Ishikawa (cell line): ENCODE data around the gene CDR2.

ENCODE experiments used
- CEBPB ChIP-seq: IDR thresholded peaks from 2 replicates; pipeline ENCODE4 v1.6.1; 2012
- CREB1 ChIP-seq: IDR thresholded peaks from 2 replicates; pipeline ENCODE4 v1.6.1; 2012; ENCODE audit warnings: low read depth
- EGR1 ChIP-seq: IDR thresholded peaks from 2 replicates; pipeline ENCODE4 v1.6.1; 2012
- EP300 ChIP-seq: IDR thresholded peaks from 2 replicates; pipeline ENCODE4 v1.6.1; 2012; ENCODE audit warnings: borderline replicate concordance
- FOXM1 ChIP-seq: IDR thresholded peaks from 2 replicates; pipeline ENCODE4 v1.6.1; 2012; ENCODE audit warnings: low read depth, borderline replicate concordance
- NFIC ChIP-seq: IDR thresholded peaks from 2 replicates; pipeline ENCODE4 v1.6.1; 2012
- RAD21 ChIP-seq: IDR thresholded peaks from 2 replicates; pipeline ENCODE4 v1.6.1; 2012; ENCODE audit warnings: low read depth
- TAF1 ChIP-seq: IDR thresholded peaks from 2 replicates; pipeline ENCODE4 v1.6.1; 2012; ENCODE audit warnings: low read depth, mild to moderate bottlenecking
- TCF12 ChIP-seq: IDR thresholded peaks from 2 replicates; pipeline ENCODE4 v1.6.1; 2012; ENCODE audit warnings: low read depth
- TEAD4 ChIP-seq: IDR thresholded peaks from 2 replicates; pipeline ENCODE4 v1.6.1; 2012
- YY1 ChIP-seq: IDR thresholded peaks from 2 replicates; pipeline ENCODE4 v1.6.1; 2012; ENCODE audit warnings: low read depth
- ZBTB7A ChIP-seq: IDR thresholded peaks from 2 replicates; pipeline ENCODE4 v1.6.1; 2012; ENCODE audit warnings: low read depth
- TF ChIP-seq, protein P1 (sequence below): IDR thresholded peaks from 2 replicates; pipeline ENCODE4 v1.6.1; 2012
- TF ChIP-seq, protein P2 (sequence below): IDR thresholded peaks from 2 replicates; pipeline ENCODE4 v1.6.1; 2012
- TF ChIP-seq, protein P3 (sequence below): IDR thresholded peaks from 2 replicates; pipeline ENCODE4 v1.6.1; 2012; ENCODE audit warnings: low read depth, mild to moderate bottlenecking

The CDR2 gene

DNA sequence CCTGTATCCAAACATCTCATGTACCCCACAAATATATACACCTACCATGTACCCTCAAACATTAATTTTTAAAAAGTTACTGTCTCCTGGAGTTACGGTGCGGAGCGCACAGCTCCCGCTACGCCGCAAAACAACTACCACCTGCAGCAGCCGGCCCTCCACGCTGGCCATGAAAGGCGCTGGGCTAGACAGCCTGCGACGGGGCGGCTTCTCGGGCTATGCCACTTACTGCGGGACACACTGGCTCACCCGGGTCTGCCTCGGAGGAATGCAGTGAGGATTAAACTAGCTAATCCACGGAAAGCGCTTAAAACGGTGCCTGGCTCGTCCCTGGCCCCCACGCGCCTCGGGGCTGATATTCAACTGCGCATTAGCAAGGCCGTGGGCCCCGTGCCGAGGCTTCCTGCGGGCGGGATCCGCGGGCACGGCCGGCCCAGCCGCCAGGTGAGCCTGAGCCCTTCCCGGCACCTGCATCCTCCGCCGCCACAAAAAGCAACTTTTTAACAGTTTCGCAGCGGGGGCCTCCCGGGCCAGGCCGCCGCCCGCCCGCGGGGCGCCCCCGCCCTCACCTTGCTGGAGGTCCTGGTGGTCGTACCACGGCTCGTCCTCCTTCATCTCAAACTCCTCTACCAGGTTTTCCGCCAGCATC, 633 bp downstream of the CDR2 start:
- no peak for TF ChIP-seq EP300
- TF ChIP-seq, protein P1, sequence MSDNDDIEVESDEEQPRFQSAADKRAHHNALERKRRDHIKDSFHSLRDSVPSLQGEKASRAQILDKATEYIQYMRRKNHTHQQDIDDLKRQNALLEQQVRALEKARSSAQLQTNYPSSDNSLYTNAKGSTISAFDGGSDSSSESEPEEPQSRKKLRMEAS, result peak; percentile 62; the same call in 1 of the 2 replicates

DNA sequence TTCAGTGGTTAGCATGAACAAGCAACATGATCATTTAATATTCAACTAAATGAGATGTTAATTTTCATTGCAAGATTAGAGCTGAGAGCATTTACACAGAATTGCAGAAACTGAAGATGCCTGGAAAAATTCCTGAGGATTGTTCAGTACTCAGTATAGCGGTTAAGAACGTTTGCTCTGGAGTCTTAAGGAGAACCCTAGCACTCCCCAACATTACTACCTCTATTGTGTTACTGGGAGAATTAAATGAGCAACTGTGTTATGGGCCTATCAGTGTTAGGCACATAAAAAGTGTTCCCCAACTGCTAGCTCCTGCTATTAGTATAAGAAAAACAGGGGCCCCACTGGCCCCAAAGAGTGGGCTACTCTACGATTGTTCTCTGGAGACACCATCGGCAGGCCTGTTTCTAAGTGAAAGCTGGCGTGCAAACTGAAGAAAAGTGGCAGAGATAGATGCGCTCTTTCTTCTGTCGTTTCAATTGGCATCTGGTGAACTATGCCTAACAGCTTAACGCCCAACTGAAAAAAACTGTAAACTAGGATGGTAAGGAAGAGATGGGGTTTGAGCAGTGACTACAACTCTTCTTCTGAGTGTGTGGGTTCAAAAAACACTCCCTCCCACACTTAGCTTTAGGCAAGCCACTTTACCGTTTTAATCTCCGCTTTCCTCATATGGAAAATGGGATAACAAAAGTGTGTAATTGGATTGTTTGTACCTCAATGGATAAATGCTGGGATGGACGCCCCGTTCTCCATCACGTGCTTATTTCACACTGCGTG, 1.3 kb downstream of the CDR2 start:
- TF ChIP-seq, protein P2, sequence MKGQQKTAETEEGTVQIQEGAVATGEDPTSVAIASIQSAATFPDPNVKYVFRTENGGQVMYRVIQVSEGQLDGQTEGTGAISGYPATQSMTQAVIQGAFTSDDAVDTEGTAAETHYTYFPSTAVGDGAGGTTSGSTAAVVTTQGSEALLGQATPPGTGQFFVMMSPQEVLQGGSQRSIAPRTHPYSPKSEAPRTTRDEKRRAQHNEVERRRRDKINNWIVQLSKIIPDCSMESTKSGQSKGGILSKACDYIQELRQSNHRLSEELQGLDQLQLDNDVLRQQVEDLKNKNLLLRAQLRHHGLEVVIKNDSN, result no peak
- no peak for TF ChIP-seq RAD21
- no peak for TF ChIP-seq TCF12
- no peak for TF ChIP-seq CEBPB
- no peak for TF ChIP-seq CREB1
- no peak for TF ChIP-seq EGR1
- TF ChIP-seq TAF1, result no peak
- TF ChIP-seq ZBTB7A, result no peak
- TF ChIP-seq, protein P1, result no peak
- no peak for TF ChIP-seq YY1
- no peak for TF ChIP-seq FOXM1
- TF ChIP-seq TEAD4, result no peak
- TF ChIP-seq EP300, result no peak
- no peak for TF ChIP-seq NFIC
- TF ChIP-seq, protein P3, sequence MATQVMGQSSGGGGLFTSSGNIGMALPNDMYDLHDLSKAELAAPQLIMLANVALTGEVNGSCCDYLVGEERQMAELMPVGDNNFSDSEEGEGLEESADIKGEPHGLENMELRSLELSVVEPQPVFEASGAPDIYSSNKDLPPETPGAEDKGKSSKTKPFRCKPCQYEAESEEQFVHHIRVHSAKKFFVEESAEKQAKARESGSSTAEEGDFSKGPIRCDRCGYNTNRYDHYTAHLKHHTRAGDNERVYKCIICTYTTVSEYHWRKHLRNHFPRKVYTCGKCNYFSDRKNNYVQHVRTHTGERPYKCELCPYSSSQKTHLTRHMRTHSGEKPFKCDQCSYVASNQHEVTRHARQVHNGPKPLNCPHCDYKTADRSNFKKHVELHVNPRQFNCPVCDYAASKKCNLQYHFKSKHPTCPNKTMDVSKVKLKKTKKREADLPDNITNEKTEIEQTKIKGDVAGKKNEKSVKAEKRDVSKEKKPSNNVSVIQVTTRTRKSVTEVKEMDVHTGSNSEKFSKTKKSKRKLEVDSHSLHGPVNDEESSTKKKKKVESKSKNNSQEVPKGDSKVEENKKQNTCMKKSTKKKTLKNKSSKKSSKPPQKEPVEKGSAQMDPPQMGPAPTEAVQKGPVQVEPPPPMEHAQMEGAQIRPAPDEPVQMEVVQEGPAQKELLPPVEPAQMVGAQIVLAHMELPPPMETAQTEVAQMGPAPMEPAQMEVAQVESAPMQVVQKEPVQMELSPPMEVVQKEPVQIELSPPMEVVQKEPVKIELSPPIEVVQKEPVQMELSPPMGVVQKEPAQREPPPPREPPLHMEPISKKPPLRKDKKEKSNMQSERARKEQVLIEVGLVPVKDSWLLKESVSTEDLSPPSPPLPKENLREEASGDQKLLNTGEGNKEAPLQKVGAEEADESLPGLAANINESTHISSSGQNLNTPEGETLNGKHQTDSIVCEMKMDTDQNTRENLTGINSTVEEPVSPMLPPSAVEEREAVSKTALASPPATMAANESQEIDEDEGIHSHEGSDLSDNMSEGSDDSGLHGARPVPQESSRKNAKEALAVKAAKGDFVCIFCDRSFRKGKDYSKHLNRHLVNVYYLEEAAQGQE, result no peak

DNA sequence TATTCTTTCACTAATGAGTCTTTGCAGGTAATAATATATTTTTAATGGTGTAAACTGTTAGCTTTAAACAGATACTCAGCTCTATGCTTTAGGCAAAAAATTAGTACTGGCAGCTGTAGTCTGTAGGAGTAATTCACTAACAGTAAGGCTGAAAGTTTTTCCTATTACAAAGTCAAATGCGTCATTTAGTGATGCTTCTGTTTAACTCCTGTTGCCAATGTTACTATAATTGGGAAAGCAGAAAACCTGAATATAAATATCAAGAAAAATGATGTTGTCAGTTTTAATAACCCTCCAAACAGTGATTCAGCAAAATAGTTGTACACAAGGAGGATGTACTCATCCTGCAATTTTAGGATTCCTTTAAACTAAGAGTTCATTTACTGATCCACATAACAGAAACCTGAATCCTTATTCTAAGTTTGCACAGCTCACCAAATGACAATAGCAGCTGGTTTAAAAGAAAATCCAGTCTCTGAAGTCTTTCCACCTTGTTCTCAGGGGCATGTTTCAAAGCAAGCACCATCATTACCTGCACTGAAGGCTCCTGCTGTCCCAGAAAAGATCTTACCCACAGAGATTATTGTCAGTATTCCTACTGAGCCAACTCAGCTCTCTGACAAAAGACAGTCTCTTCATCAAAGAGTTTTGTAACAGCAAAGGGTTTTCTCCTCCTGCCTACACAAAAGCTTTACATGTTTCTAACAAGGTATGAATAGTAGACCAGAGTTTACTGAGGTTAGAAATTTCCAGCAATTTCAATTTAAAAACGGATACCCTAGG, 4.2 kb downstream of the CDR2 start:
- TF ChIP-seq TAF1 (no peak), CREB1 (no peak), TCF12 (no peak), EP300 (no peak)
- TF ChIP-seq, protein P1, result no peak

DNA sequence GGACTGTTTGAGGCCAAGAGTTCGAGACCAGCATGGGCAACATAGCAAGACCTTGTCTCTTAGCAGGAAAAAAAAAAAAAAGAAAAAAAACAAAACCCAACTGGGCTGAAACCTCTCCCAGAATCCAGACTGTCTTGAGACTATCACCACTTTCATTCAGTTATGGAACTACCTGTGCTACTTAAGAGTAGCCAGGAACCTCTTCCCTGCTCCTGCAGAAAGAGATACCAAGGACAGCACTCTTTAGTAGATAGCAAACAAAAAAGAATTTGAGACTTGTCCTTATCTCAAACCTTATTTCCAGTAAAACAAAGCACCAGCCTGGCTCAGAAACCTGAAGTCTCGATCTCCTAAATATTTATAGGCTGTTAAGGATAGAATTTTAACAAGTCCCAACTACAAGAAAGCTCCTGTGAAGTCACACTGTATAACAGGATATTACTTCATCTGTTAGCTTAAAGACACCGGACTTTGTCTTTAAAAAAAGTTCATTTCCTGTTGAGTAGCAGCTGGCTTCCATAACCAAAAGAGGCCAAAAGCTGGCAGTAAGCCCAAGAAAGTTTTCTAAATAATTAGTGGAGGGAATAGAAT, 5.1 kb downstream of the CDR2 start:
- TF ChIP-seq, protein P3, result peak; percentile 64
- TF ChIP-seq YY1, result no peak
- TF ChIP-seq CREB1, result peak; percentile 29; the same call in 1 of the 2 replicates

DNA sequence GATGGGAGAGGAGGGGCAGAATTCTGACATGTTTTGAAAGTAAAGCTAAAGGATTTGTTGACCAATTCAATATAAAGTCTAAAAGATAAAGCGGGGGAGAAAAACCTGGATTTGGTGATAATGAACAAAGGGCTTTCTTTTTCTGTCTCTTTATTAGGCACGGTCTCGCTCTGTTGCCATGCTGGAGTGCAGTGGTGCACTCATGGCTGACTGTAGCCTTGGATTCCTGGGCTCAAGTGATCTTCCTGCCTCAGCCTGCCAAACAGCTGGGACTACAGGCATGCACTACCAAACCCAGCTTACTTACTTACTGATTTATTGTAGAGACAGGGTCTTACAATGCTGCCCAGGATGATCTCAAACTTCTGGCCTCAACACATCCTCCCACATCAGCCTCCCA, 7.5 kb downstream of the CDR2 start:
- TF ChIP-seq EGR1 (no peak), CREB1 (no peak), RAD21 (no peak), FOXM1 (no peak), CEBPB (no peak), NFIC (no peak), TEAD4 (no peak), EP300 (no peak), ZBTB7A (no peak), TCF12 (no peak), TAF1 (no peak)
- TF ChIP-seq, protein P3, result no peak
- TF ChIP-seq, protein P1, result no peak
